Measurements from ENCODE around the gene IDH3B.

Gene IDH3B

DNA sequence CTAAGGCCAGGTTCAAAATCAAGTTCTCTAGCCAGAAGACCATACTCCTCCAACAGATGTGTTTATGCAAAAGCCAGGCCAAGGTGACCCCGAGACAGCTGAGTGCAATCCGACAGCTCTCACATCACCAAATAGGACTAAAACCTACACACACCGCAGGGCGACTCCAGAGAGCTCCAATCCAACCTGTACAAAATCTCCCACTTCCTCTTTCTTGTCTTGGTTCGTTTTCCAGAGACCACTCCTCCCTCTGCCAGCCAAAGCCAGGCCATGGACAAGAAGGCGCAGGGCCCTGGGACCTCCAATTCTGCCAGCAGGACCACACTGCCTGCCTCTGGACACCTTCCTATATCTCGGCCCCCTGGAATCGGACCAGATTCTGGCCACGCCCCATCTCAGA, 23.1 kb downstream of the IDH3B start:
- no peaks in the 10 kb centered on the region for H3K9me3 ChIP-seq (ENCODE audit: severe bottlenecking)
- no peak overlapping the region for H3K4me3 ChIP-seq (ENCODE audit: low read depth, low read length)
- TF ChIP-seq, protein P1, sequence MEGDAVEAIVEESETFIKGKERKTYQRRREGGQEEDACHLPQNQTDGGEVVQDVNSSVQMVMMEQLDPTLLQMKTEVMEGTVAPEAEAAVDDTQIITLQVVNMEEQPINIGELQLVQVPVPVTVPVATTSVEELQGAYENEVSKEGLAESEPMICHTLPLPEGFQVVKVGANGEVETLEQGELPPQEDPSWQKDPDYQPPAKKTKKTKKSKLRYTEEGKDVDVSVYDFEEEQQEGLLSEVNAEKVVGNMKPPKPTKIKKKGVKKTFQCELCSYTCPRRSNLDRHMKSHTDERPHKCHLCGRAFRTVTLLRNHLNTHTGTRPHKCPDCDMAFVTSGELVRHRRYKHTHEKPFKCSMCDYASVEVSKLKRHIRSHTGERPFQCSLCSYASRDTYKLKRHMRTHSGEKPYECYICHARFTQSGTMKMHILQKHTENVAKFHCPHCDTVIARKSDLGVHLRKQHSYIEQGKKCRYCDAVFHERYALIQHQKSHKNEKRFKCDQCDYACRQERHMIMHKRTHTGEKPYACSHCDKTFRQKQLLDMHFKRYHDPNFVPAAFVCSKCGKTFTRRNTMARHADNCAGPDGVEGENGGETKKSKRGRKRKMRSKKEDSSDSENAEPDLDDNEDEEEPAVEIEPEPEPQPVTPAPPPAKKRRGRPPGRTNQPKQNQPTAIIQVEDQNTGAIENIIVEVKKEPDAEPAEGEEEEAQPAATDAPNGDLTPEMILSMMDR (IDR thresholded peaks at IDR 0.05; ENCODE audit: low read depth, low read length), result no peak
- H3K27me3 ChIP-seq (ENCODE audit: insufficient read depth, low read depth, severe bottlenecking), result no peaks in the 10 kb centered on the region
- DNase-seq, result no peak
- no peak overlapping the region for H3K27ac ChIP-seq
- H3K36me3 ChIP-seq, result no peaks in the 10 kb centered on the region

DNA sequence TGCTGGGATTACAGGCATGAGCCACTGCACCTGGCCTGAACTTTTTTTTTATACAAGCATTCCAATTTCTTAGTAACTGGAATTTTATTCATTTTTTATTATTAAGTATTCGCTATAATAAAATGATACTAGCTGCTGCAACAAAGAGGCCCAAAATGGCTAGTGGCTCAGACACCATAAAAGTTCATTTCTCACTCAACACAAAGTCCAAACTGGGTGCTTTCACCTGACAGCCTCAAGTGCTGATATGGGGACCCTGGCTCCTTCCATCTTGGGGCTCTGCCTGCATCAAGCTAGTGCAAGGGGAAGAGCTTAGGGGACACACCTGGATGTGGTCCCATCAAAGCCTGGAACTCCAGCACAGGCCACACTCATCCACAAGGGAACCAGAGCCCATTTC, 23.8 kb downstream of the IDH3B start:
- Histone ChIP-seq H3K27me3 (ENCODE audit: insufficient read depth, low read depth, severe bottlenecking) (no peaks in the 10 kb centered on the region), H3K4me3 (ENCODE audit: low read depth, low read length) (no peak overlapping the region), H3K36me3 (no peaks in the 10 kb centered on the region), H3K9me3 (ENCODE audit: severe bottlenecking) (no peaks in the 10 kb centered on the region), H3K27ac (no peak overlapping the region)
- TF ChIP-seq, protein P1 (IDR thresholded peaks at IDR 0.05; ENCODE audit: low read depth, low read length), result no peak
- DNase-seq, result no peak

DNA sequence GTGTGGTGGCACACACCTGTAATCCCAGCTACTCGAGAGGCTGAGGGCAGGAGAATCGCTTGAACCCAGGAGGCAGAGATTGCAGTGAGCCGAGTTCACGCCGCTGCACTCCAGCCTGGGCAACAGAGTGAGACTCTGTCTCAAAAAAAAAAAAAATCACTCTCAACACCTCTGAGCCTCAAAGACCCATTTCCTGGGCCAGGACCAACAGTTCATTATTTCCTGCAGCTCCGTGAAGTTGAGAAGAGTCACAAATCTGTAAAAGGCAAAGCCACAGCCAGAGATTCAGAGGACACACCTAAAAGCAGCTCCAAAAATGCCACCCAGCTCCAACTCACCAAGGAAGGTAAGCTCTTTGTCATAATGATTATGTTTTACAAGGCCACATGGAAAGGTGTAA, 26.8 kb downstream of the IDH3B start:
- Histone ChIP-seq H3K4me3 (ENCODE audit: low read depth, low read length) (no peak overlapping the region), H3K9me3 (ENCODE audit: severe bottlenecking) (no peaks in the 10 kb centered on the region), H3K27ac (no peak overlapping the region), H3K27me3 (ENCODE audit: insufficient read depth, low read depth, severe bottlenecking) (no peaks in the 10 kb centered on the region), H3K36me3 (no peaks in the 10 kb centered on the region)
- TF ChIP-seq, protein P1 (IDR thresholded peaks at IDR 0.05; ENCODE audit: low read depth, low read length), result no peak
- DNase-seq, result no peak

DNA sequence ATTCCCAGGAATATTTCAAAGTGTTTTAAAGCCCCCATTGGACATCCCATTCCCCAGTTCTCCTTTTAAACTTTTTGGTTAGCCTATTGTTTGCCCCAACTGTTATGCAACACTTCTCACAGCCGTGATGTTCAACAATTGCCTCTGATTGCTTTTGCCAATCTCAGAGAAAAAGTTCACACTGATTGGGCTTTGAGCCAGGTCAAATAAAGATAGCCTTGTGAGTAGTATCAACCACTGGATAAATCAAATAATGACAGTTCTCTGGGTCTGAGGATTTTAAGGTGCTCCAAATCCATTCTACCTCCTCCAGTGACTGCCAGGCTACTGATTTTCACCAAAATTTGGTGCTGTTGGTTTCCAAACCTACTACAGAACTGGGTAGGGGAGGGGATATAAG, 30.6 kb downstream of the IDH3B start:
- no peaks in the 10 kb centered on the region for H3K27me3 ChIP-seq (ENCODE audit: insufficient read depth, low read depth, severe bottlenecking)
- H3K9me3 ChIP-seq (ENCODE audit: severe bottlenecking), result no peaks in the 10 kb centered on the region
- no peaks in the 10 kb centered on the region for H3K36me3 ChIP-seq
- H3K27ac ChIP-seq, result no peak overlapping the region
- TF ChIP-seq, protein P1 (IDR thresholded peaks at IDR 0.05; ENCODE audit: low read depth, low read length), result no peak
- H3K4me3 ChIP-seq (ENCODE audit: low read depth, low read length), result no peak overlapping the region
- no peak for DNase-seq

DNA sequence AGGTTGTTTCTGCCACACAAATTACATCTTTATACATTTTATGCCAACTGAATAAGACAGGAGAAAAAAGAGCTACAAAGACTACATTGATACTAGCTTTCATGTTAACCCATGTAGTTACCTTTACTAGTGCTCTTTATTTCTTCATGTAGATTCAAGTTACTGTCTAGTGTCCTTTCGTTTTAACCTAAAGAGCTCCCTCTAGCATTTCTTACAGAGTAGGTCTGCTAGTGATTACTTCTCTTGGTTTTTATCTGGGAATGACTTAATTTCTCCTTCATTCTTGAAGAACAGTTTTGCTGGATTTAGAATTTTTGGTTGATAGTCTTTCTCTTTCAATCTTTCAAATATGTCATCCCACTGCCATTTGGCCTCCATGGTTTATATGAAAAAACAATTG, 32.8 kb downstream of the IDH3B start:
- Histone ChIP-seq H3K36me3 (no peaks in the 10 kb centered on the region), H3K9me3 (ENCODE audit: severe bottlenecking) (peaks cover 5% of the 10 kb centered on the region), H3K4me3 (ENCODE audit: low read depth, low read length) (no peak overlapping the region), H3K27ac (no peak overlapping the region), H3K27me3 (ENCODE audit: insufficient read depth, low read depth, severe bottlenecking) (no peaks in the 10 kb centered on the region)
- TF ChIP-seq, protein P1 (IDR thresholded peaks at IDR 0.05; ENCODE audit: low read depth, low read length), result no peak
- no peak for DNase-seq

DNA sequence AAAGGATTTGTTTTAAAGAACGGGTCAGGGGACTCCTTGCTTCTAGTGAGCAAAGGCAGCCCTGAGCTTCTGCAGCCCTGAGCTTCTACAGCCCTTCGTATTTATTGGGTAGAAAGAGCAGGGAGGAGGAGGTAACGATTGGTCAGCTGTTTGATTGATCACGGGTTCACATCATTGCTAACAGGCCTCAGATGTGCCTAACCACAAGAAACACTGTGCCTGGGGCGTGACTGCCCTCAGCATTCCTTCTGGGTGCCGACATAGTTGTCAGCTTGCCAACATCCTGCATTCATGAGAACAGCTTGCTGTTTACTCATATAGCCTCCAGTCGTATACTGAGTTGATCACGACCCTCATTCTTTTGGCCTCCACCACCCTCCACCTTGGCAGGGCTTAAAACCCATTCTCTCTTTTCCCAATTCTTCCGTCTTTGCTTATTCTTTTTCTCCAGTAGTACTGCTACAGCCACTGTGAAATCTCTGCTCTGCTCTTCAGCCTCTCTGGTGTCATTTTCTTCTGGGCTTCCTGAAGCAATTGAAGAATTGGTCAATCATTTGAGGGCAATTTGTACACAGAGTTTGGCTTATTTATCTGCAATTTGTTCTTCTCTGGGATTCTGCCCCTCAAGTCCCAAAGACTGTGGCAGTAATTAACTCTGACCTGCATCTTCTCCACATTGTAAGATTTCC, 37.0 kb downstream of the IDH3B start:
- Histone ChIP-seq H3K4me3 (ENCODE audit: low read depth, low read length) (no peak overlapping the region), H3K27ac (no peak overlapping the region), H3K27me3 (ENCODE audit: insufficient read depth, low read depth, severe bottlenecking) (no peaks in the 10 kb centered on the region), H3K9me3 (ENCODE audit: severe bottlenecking) (peaks cover 5% of the 10 kb centered on the region), H3K36me3 (no peaks in the 10 kb centered on the region)
- DNase-seq, result no peak
- TF ChIP-seq, protein P1 (IDR thresholded peaks at IDR 0.05; ENCODE audit: low read depth, low read length), result no peak

Measured in WERI-Rb-1 (cell line).